CD14-positive monocyte (primary cell): ENCODE measurements around the gene VWA7. TPM values are rescaled to one million over a fixed set of nuclear protein-coding genes. Genes with fewer than 3 reads are reported as not detected.

Experiments used
- DNase-seq, 3 donors: peaks; one replicate each; pipeline ENCODE4 v3.0.0-alpha.2; 2011 to 2022
- H2AFZ ChIP-seq: 2 replicates; pipeline ENCODE4 v1.6.0; 2012; ENCODE audit warnings: mild to moderate bottlenecking, low read depth, low read length, inconsistent platforms; ENCODE audit not compliant: insufficient read depth, poor library complexity, severe bottlenecking
- H3K27ac ChIP-seq, 2 donors: 1 replicate in 1 of 2; 2 replicates in 1 of 2; pipeline ENCODE4 v1.5.1; 2012 to 2013; ENCODE audit warnings: low read length in 2 of 2, control low read depth in 1 of 2, inconsistent platforms in 1 of 2, low read depth in 1 of 2, mild to moderate bottlenecking in 1 of 2
- H3K27me3 ChIP-seq, 2 donors: one replicate each; pipeline versions ENCODE4 v1.6.0 to v1.6.1; 2011 to 2013; ENCODE audit warnings: low read length in 2 of 2; ENCODE audit not compliant: control insufficient read depth in 2 of 2, insufficient read depth in 2 of 2
- H3K36me3 ChIP-seq, 2 donors: replicated peaks in 1 of 2; 1 replicate in 1 of 2; 2 replicates in 1 of 2; pipeline versions ENCODE4 v1.5.1 to v1.6.1; 2012 to 2013; ENCODE audit warnings: low read length in 2 of 2, control low read depth in 1 of 2, inconsistent platforms in 1 of 2, mild to moderate bottlenecking in 1 of 2; ENCODE audit not compliant: insufficient read depth in 2 of 2, control insufficient read depth in 1 of 2
- H3K4me1 ChIP-seq, 2 donors: 1 replicate in 1 of 2; 2 replicates in 1 of 2; pipeline versions ENCODE4 v1.5.1 to v1.6.1; 2012 to 2013; ENCODE audit warnings: low read length in 2 of 2, control low read depth in 1 of 2, inconsistent platforms in 1 of 2, mild to moderate bottlenecking in 1 of 2, moderate library complexity in 1 of 2; ENCODE audit not compliant: insufficient read depth in 2 of 2, control insufficient read depth in 1 of 2
- H3K4me2 ChIP-seq: replicated peaks from 2 replicates; pipeline ENCODE3; 2012; ENCODE audit warnings: low read length, moderate library complexity, mild to moderate bottlenecking; ENCODE audit not compliant: poor library complexity, severe bottlenecking; ENCODE audit errors: extremely low read depth
- H3K4me3 ChIP-seq, 3 experiments: fragments of 200-600 bp in 1 of 3; sonication (generic) in 1 of 3; replicated peaks in 1 of 3; 1 replicate in 2 of 3; 2 replicates in 1 of 3; pipeline ENCODE4 v1.5.1; 2011 to 2013; ENCODE audit warnings: low read length in 3 of 3, mild to moderate bottlenecking in 3 of 3, control low read depth in 2 of 3, low read depth in 2 of 3, inconsistent platforms in 1 of 3, moderate library complexity in 1 of 3
- H3K79me2 ChIP-seq: 2 replicates; pipeline ENCODE4 v1.6.0; 2012; ENCODE audit warnings: mild to moderate bottlenecking, control low read depth, inconsistent platforms, low read length, moderate library complexity; ENCODE audit not compliant: insufficient read depth
- H3K9ac ChIP-seq: 2 replicates; pipeline ENCODE4 v1.6.0; 2017; ENCODE audit warnings: low read length, mild to moderate bottlenecking; ENCODE audit not compliant: insufficient read depth, poor library complexity, severe bottlenecking
- H3K9me3 ChIP-seq, 2 donors: replicated peaks in 1 of 2; 1 replicate in 1 of 2; 2 replicates in 1 of 2; pipeline versions ENCODE4 v1.5.1 to v1.6.1; 2012 to 2013; ENCODE audit warnings: low read length in 2 of 2, control low read depth in 1 of 2; ENCODE audit not compliant: control insufficient read depth in 1 of 2, insufficient read depth in 1 of 2
- H4K20me1 ChIP-seq: 2 replicates; pipeline ENCODE4 v1.6.0; 2012; ENCODE audit warnings: mild to moderate bottlenecking, low read length, control low read depth, moderate library complexity; ENCODE audit not compliant: insufficient read depth
- H3K27ac Mint-ChIP-seq, 7 donors: one replicate each; pipeline ENCODE4 v1.8.0; 2020; ENCODE audit warnings: mild to moderate bottlenecking in 7 of 7, mixed read lengths in 7 of 7, moderate library complexity in 6 of 7, inconsistent platforms in 2 of 7
- H3K27me3 Mint-ChIP-seq, 3 donors: one replicate each; pipeline ENCODE4 v1.8.0; 2021 to 2022; ENCODE audit warnings: low read depth in 3 of 3, mild to moderate bottlenecking in 3 of 3, mixed read lengths in 3 of 3, moderate library complexity in 3 of 3, inconsistent platforms in 1 of 3
- H3K36me3 Mint-ChIP-seq, 2 donors: one replicate each; pipeline ENCODE4 v1.8.0; 2020; ENCODE audit warnings: mixed read lengths in 2 of 2, inconsistent platforms in 1 of 2, mild to moderate bottlenecking in 1 of 2
- H3K4me1 Mint-ChIP-seq: one replicate; pipeline ENCODE4 v1.8.0; 2020; ENCODE audit warnings: mild to moderate bottlenecking, mixed read lengths
- H3K4me3 Mint-ChIP-seq, 2 donors: one replicate each; pipeline ENCODE4 v1.8.0; 2020; ENCODE audit warnings: mild to moderate bottlenecking in 2 of 2, mixed read lengths in 2 of 2, moderate library complexity in 1 of 2
- H3K9me3 Mint-ChIP-seq, 7 donors: one replicate each; pipeline ENCODE4 v1.8.0; 2020 to 2022; ENCODE audit warnings: mixed read lengths in 7 of 7, mild to moderate bottlenecking in 6 of 7, moderate library complexity in 6 of 7, inconsistent platforms in 2 of 7
- WGBS: methylation state at CpG from one replicate; pipeline ENCODE4 v1.1.5; 2013; ENCODE audit warnings: missing lambda C conversion rate; ENCODE audit not compliant: insufficient coverage; 5-methylcytosine and 5-hydroxymethylcytosine counted together
- intact Hi-C, 2 donors: fragments of 100-400 bp; cut with micrococcal nuclease; formaldehyde crosslinking; loops; one replicate each; pipeline versions ENCODE4 v1.15.0 to v1.15.1; 2023
- polyA plus RNA-seq, 3 donors: library from polyadenylated mRNA; depleted of rRNA in 1 of 3; unstranded in 2 of 3; stranded (reverse) in 1 of 3; fragments of 300-500 nt in 2 of 3; fragments of >200 nt in 1 of 3; fragmentation: Illumina TruSeq in 2 of 3; gene quantifications; 1 replicate in 2 of 3; 2 replicates in 1 of 3; pipeline ENCODE4 v1.2.3, GENCODE V29; 2012 to 2021
- TF ChIP-seq, protein P1 (sequence below): fragments of 200-600 bp; IDR thresholded peaks from one replicate; pipeline ENCODE4 v1.8.0; 2022; ENCODE audit warnings: antibody characterized with exemption, mild to moderate bottlenecking

VWA7 gene
- polyA plus RNA-seq, 3 donors, result 0.57 TPM; not detected in 2

DNA sequence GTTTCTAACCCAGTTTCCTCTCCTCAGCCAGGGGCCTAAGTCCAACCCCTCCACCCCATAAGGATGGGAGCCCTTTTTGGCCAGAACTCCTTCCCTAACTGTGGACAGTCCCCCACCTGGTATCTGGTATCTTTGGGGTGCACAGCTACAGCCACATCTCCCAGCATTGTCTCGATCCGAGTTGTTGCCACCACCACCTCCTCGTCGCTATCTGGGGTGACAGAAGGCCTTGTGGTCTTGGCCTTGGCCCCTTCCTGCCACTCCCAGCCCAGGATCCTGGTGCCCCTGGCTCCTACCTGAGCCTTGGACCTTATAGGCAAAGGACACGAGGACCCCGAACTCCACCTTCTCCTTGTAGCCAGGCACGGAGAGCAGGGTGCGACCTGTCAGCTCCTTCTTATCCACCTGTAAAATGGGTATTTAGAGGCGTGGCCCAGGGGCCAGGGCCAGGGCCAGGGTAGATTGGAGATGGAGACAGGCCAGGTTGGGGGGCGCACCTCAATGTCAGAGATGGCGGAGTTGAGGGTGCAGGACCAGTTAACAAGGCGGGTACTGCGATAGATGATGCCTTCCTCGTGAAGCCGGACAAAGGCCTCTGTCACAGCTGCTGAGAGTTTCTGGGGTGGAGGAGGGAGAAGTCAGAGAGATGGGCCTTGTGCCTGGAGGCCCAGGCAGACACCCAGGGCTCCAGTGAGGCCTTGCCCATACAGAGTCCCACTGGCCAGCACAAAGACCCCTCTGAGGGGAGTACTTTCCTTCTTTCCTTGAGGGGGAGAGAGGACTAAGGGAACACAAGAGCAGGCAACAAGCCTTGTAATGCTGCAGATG lies 7.2 kb upstream of the VWA7 start:
- Histone ChIP-seq H2AFZ (no peak overlapping the region), H3K4me1 (no peaks in the 10 kb centered on the region), H3K4me2 (no peak overlapping the region), H3K9ac (no peak overlapping the region), H3K27ac (peak overlapping the region in 1 of 2 donors; percentile 26), H3K4me3 (no peak overlapping the region), H4K20me1 (no peaks in the 10 kb centered on the region), H3K27me3 (no peaks in the 10 kb centered on the region), H3K79me2 (no peaks in the 10 kb centered on the region), H3K36me3 (peaks cover 58 to 77% of the 10 kb centered on the region in 2 donors), H3K9me3 (no peaks in the 10 kb centered on the region)
- WGBS, result 97% methylated on average over 7 of the region's 15 CpGs
- Mint-ChIP-seq H3K9me3 (no peaks in the 10 kb centered on the region), H3K36me3 (peaks cover 49 to 85% of the 10 kb centered on the region in 2 donors), H3K27ac (peak overlapping the region in 3 of 7 donors; percentile 48 to 74 (median 68)), H3K27me3 (peaks cover 0 to 3% (median 0%) of the 10 kb centered on the region in 3 donors), H3K4me3 (no peak overlapping the region), H3K4me1 (no peaks in the 10 kb centered on the region)
- intact Hi-C loops, result no loop called here
- TF ChIP-seq, protein P1, sequence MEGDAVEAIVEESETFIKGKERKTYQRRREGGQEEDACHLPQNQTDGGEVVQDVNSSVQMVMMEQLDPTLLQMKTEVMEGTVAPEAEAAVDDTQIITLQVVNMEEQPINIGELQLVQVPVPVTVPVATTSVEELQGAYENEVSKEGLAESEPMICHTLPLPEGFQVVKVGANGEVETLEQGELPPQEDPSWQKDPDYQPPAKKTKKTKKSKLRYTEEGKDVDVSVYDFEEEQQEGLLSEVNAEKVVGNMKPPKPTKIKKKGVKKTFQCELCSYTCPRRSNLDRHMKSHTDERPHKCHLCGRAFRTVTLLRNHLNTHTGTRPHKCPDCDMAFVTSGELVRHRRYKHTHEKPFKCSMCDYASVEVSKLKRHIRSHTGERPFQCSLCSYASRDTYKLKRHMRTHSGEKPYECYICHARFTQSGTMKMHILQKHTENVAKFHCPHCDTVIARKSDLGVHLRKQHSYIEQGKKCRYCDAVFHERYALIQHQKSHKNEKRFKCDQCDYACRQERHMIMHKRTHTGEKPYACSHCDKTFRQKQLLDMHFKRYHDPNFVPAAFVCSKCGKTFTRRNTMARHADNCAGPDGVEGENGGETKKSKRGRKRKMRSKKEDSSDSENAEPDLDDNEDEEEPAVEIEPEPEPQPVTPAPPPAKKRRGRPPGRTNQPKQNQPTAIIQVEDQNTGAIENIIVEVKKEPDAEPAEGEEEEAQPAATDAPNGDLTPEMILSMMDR, result no peak
- no peak for DNase-seq

DNA sequence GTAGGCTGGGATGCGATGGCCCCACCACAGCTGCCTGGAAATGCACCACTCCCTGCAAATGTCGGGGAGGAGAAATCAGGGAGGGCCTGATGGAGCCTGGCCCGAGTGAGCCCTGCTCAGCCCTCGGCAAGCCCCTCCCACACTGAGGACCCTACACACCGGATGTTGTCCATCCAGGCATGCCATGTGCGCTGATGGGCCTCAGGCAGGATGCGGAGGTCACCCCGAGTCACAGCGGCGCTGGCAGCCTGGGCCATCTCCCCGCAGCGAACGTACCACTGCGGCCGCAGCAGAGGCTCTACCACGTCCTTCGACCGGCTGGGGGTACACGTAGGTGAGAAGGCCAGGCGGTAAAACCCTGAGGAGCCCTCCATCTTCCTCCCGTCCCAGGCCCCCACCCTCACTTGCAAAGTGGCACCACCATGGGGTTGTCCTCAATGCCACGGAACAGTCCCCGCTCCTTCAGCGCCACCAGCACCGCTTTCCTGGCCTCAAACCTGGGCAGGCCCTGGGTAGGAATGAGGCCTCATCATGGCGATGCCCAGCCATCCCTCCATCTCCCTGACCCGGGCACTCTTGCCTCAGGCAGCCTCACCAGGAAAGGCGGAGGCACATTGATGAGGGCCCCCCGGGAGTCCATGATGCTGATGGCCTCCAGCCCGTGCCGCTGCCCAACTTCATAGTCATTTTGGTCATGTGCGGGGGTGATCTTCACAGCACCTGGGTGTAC lies 5.2 kb upstream of the VWA7 start:
- Histone ChIP-seq H3K27me3 (no peaks in the 10 kb centered on the region), H4K20me1 (no peaks in the 10 kb centered on the region), H3K27ac (no peak overlapping the region), H3K4me2 (no peak overlapping the region), H2AFZ (no peak overlapping the region), H3K9me3 (no peaks in the 10 kb centered on the region), H3K4me1 (peaks cover 4 to 5% of the 10 kb centered on the region in 2 donors), H3K9ac (no peak overlapping the region), H3K4me3 (no peak overlapping the region), H3K79me2 (no peaks in the 10 kb centered on the region), H3K36me3 (peaks cover 70 to 88% of the 10 kb centered on the region in 2 donors)
- intact Hi-C loops, result no loop called here
- peaks cover 5% of the 10 kb centered on the region for H3K4me1 Mint-ChIP-seq
- H3K27ac Mint-ChIP-seq, result peak overlapping the region in 2 of 7 donors; percentile 22 to 38
- H3K36me3 Mint-ChIP-seq, result peaks cover 60 to 92% of the 10 kb centered on the region in 2 donors
- H3K9me3 Mint-ChIP-seq, result no peaks in the 10 kb centered on the region
- H3K4me3 Mint-ChIP-seq, result no peak overlapping the region
- peaks cover 0 to 3% (median 2%) of the 10 kb centered on the region in 3 donors for H3K27me3 Mint-ChIP-seq
- TF ChIP-seq, protein P1, result no peak
- WGBS, result 98% methylated on average over 32 of the region's 32 CpGs
- DNase-seq, result no peak
